GM23338 (cell line): Measurements from ENCODE around the gene SLC25A48. TPM values are rescaled to one million over a fixed set of nuclear protein-coding genes. Genes with fewer than 3 reads are reported as not detected.

ENCODE experiments used
- ATAC-seq: fragments of 200-7000 bp; cut with Tn5 transposase; 3 replicates; pipeline ENCODE4 v1.9.1; 2020
- DNase-seq: peaks from one replicate; pipeline ENCODE4 v3.0.0-alpha.2; 2015; ENCODE audit warnings: low spot score
- H2AFZ ChIP-seq: fragments of 200-600 bp; sonication (generic); 2 replicates; pipeline ENCODE4 v1.8.0; 2016; ENCODE audit warnings: antibody characterized with exemption, mild to moderate bottlenecking, moderate library complexity
- H3F3A ChIP-seq: fragments of 200-600 bp; sonication (generic); replicated peaks from 2 replicates; pipeline ENCODE4 v1.8.0; 2017; ENCODE audit warnings: antibody characterized with exemption, mixed run types, low read depth
- H3K27ac ChIP-seq: fragments of 200-600 bp; sonication (generic); 2 replicates; pipeline ENCODE4 v1.6.1; 2016; ENCODE audit warnings: low read depth
- H3K27me3 ChIP-seq: fragments of 200-600 bp; sonication (generic); 2 replicates; pipeline ENCODE4 v1.8.0; 2016; ENCODE audit warnings: mild to moderate bottlenecking, mixed run types, moderate library complexity; ENCODE audit not compliant: insufficient read depth
- H3K36me3 ChIP-seq: fragments of 200-600 bp; sonication (generic); 2 replicates; pipeline ENCODE4 v1.8.0; 2016; ENCODE audit warnings: mild to moderate bottlenecking; ENCODE audit not compliant: insufficient read depth
- H3K4me1 ChIP-seq: fragments of 200-600 bp; sonication (generic); 2 replicates; pipeline ENCODE4 v1.8.0; 2016; ENCODE audit warnings: mild to moderate bottlenecking, moderate library complexity; ENCODE audit not compliant: insufficient read depth
- H3K4me2 ChIP-seq: fragments of 200-600 bp; sonication (generic); 2 replicates; pipeline ENCODE4 v1.7.1; 2017; ENCODE audit warnings: mixed run types
- H3K4me3 ChIP-seq: fragments of 200-600 bp; sonication (generic); 2 replicates; pipeline ENCODE4 v1.6.1; 2016; ENCODE audit warnings: mixed run types
- H3K79me2 ChIP-seq: fragments of 200-600 bp; sonication (generic); replicated peaks from 2 replicates; pipeline ENCODE4 v1.8.0; 2017; ENCODE audit warnings: mild to moderate bottlenecking; ENCODE audit not compliant: insufficient read depth
- H3K9me2 ChIP-seq: fragments of 200-600 bp; sonication (generic); 2 replicates; pipeline ENCODE4 v1.8.0; 2017; ENCODE audit not compliant: insufficient read depth
- H4K20me1 ChIP-seq: fragments of 200-600 bp; sonication (generic); replicated peaks from 2 replicates; pipeline ENCODE4 v1.8.0; 2017; ENCODE audit warnings: mild to moderate bottlenecking; ENCODE audit not compliant: insufficient read depth
- H3K27ac Mint-ChIP-seq: 2 replicates; pipeline ENCODE4 v1.8.0; 2020; ENCODE audit warnings: inconsistent platforms, mild to moderate bottlenecking, moderate library complexity, mixed read lengths
- H3K27me3 Mint-ChIP-seq: 3 replicates; pipeline ENCODE4 v1.8.0; 2022; ENCODE audit warnings: low read depth, mild to moderate bottlenecking, moderate library complexity, mixed read lengths, inconsistent platforms; ENCODE audit not compliant: insufficient read depth, poor library complexity
- H3K36me3 Mint-ChIP-seq: 3 replicates; pipeline ENCODE4 v1.8.0; 2021; ENCODE audit warnings: low read depth, mild to moderate bottlenecking, inconsistent platforms, moderate library complexity, mixed read lengths
- H3K4me1 Mint-ChIP-seq: 3 replicates; pipeline ENCODE4 v1.8.0; 2020; ENCODE audit warnings: mild to moderate bottlenecking, inconsistent platforms, mixed read lengths
- H3K4me3 Mint-ChIP-seq: 3 replicates; pipeline ENCODE4 v1.8.0; 2021; ENCODE audit warnings: moderate library complexity, mild to moderate bottlenecking, inconsistent platforms, mixed read lengths
- H3K9me3 Mint-ChIP-seq: 3 replicates; pipeline ENCODE4 v1.8.0; 2020; ENCODE audit warnings: moderate library complexity, mild to moderate bottlenecking, inconsistent platforms, mixed read lengths
- CREB1 ChIP-seq: fragments of 250-450 bp; sonication (Bioruptor Pico); IDR thresholded peaks from 2 replicates; pipeline ENCODE4 v1.5.0; 2020; ENCODE audit warnings: low read depth, mild to moderate bottlenecking, moderate library complexity
- CTCF ChIP-seq, 2 experiments: fragments of 200-600 bp in 1 of 2; sonication (generic) in 1 of 2; conservative IDR thresholded peaks; 2 replicates each; pipeline versions ENCODE4 v1.5.1 to v1.6.1; 2016 to 2017; ENCODE audit warnings: antibody characterized with exemption in 2 of 2, low read depth in 2 of 2, mild to moderate bottlenecking in 2 of 2, moderate library complexity in 1 of 2
- ETS1 ChIP-seq: IDR thresholded peaks from 2 replicates; pipeline ENCODE4 v1.6.1; 2016; ENCODE audit warnings: antibody characterized with exemption
- EZH2 ChIP-seq: fragments of 200-600 bp; sonication (generic); IDR thresholded peaks from one replicate; pipeline ENCODE4 v1.8.0; 2017; ENCODE audit warnings: antibody characterized with exemption, mild to moderate bottlenecking, low read depth; ENCODE audit not compliant: unreplicated experiment
- EZH2phosphoT487 ChIP-seq: fragments of 200-600 bp; sonication (generic); IDR thresholded peaks from one replicate; pipeline ENCODE4 v1.8.1; 2018; ENCODE audit warnings: antibody characterized with exemption; ENCODE audit not compliant: unreplicated experiment
- NANOG ChIP-seq: IDR thresholded peaks from 2 replicates; pipeline ENCODE4 v1.6.1; 2016; ENCODE audit warnings: antibody characterized with exemption, borderline replicate concordance
- POLR2AphosphoS5 ChIP-seq: IDR thresholded peaks from 2 replicates; pipeline ENCODE4 v1.6.1; 2016; ENCODE audit warnings: antibody characterized with exemption, low read depth
- REST ChIP-seq: IDR thresholded peaks from one replicate; pipeline ENCODE4 v1.6.1; 2018; ENCODE audit warnings: antibody characterized with exemption; ENCODE audit not compliant: unreplicated experiment
- ZNF462 ChIP-seq: fragments of 250-450 bp; sonication (Bioruptor Pico); IDR thresholded peaks from 2 replicates; pipeline ENCODE4 v1.5.0; 2020; ENCODE audit warnings: mild to moderate bottlenecking, moderate library complexity
- polyA plus RNA-seq: library from polyadenylated mRNA; unstranded; fragments of >200 nt; fragmentation: Nextera tagmentation; extraction: Ambion mirVana; gene quantifications from 2 replicates; pipeline ENCODE4 v1.2.1, GENCODE V29; 2016
- total RNA-seq: library from RNA; depleted of rRNA; stranded (reverse); fragments of >200 nt; shearing (Covaris generic); gene quantifications from 2 replicates; pipeline ENCODE4 v1.2.3, GENCODE V29; 2014

The SLC25A48 gene
- total and polyA plus RNA-seq, 2 experiments from 2014 or later: 1.1 to 1.5 TPM

DNA sequence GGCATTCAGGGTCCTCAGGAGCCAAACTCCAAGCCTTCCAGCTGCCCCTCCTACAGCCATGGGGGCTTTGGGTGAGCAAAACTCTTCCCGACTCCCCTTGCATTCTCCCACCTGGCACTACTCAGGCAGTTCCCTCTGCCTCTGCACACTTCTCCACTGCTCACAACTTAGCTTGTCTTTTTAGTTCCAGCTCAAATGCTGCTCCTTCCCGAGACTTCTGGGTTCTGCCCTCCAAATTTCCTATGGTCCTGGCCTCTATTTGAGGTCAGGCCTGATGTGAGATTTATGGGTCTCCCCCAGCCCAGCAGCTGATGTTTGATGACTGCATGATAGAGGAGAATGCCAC lies 5.7 kb upstream of the SLC25A48 start:
- H3K9me3 Mint-ChIP-seq: no peaks in the 10 kb centered on the region
- Histone ChIP-seq H3K4me3 (no peak overlapping the region), H4K20me1 (no peaks in the 10 kb centered on the region), H3K4me2 (no peak overlapping the region), H3K27ac (no peak overlapping the region), H2AFZ (no peak overlapping the region), H3K9me2 (no peaks in the 10 kb centered on the region), H3F3A (no peaks in the 10 kb centered on the region), H3K79me2 (no peaks in the 10 kb centered on the region), H3K27me3 (peaks cover 17% of the 10 kb centered on the region), H3K36me3 (no peaks in the 10 kb centered on the region), H3K4me1 (no peaks in the 10 kb centered on the region)
- no peak overlapping the region for H3K27ac Mint-ChIP-seq
- no peak for TF ChIP-seq POLR2AphosphoS5
- TF ChIP-seq EZH2: no peak
- TF ChIP-seq CTCF (conservative IDR thresholded peaks at IDR 0.05; ENCODE audit: low read depth in 2 of 2): no peak
- no peak for TF ChIP-seq NANOG
- TF ChIP-seq EZH2phosphoT487: no peak
- no peak for TF ChIP-seq CREB1 (CRISPR knock-in tag)
- no peak for TF ChIP-seq ZNF462 (CRISPR knock-in tag)
- no peak for TF ChIP-seq ETS1
- no peak for TF ChIP-seq REST
- ATAC-seq (no peak), DNase-seq (no peak)
- H3K4me1 Mint-ChIP-seq: no peaks in the 10 kb centered on the region
- H3K36me3 Mint-ChIP-seq: no peaks in the 10 kb centered on the region; the same call in 2 of the 3 replicates
- peaks cover 43% of the 10 kb centered on the region for H3K27me3 Mint-ChIP-seq
- H3K4me3 Mint-ChIP-seq: no peak overlapping the region
